Cerebellar cortex (tissue), 1 donor: ENCODE results near the gene TOP3B.
A peak's percentile ranks its signal among the peaks of the same experiment; 100 is the strongest.

Source experiments
- DNase-seq: peaks from one replicate; pipeline ENCODE4 v3.0.0-alpha.2; 2015; ENCODE audit warnings: low spot score

TOP3B gene

GRCh38 chr22:21962655-21962949 lies 20.0 kb downstream of the TOP3B start:
- no peak for DNase-seq

GRCh38 chr22:21961886-21962654 lies 20.5 kb downstream of the TOP3B start:
- no peak for DNase-seq

- DNase-seq = no peak
These were observed 21.3 kb downstream of the TOP3B start for GRCh38 chr22:21961127-21961867.

GRCh38 chr22:21960200-21961126 lies 22.1 kb downstream of the TOP3B start:
- no peak for DNase-seq

GRCh38 chr22:21959274-21960074 lies 23.1 kb downstream of the TOP3B start:
- no peak for DNase-seq

DNA sequence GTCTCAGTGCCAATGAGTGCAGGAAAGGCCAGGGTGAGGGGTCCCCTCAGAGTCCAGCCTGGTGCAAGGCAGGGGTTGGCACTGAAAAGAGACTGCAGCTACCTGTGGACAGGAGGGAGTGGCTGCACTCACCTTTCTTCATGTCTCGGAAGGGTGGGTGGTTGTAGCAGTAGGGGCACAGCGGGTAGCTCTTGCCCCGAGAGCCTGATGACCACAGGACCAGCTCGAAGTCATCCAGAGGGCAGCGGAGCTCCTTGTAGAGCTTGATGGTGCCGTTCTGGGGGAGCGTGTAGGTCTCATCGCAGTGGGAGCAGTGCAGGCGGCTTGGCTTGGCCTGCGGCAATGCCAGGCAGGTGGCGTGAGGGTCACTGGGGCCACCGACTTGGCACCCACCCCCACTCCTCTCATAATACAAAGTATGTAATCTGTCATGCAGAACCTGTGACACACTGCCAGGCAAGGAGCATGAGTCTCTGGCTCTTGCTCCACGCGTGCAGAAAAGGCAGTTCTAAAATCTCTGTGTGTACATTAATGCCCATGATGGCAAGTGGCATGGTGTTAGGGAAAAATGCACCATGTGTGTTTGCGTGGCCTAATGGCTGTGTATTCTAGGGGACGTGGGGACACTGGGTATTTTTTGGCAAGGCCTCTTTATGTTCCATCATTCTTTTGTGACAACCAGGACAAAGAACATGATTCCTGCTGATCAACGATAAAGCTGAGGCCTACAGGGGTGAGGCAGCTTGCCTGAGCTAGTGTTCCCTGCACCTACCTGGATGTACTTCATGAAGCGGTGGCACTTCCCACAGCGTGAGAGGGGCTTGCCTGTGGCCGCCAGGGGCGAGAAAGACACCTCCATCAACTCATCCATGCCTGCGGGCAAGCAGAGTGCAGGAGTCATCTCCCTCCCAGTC lies 24.0 kb downstream of the TOP3B start:
- DNase-seq = no peak

DNA sequence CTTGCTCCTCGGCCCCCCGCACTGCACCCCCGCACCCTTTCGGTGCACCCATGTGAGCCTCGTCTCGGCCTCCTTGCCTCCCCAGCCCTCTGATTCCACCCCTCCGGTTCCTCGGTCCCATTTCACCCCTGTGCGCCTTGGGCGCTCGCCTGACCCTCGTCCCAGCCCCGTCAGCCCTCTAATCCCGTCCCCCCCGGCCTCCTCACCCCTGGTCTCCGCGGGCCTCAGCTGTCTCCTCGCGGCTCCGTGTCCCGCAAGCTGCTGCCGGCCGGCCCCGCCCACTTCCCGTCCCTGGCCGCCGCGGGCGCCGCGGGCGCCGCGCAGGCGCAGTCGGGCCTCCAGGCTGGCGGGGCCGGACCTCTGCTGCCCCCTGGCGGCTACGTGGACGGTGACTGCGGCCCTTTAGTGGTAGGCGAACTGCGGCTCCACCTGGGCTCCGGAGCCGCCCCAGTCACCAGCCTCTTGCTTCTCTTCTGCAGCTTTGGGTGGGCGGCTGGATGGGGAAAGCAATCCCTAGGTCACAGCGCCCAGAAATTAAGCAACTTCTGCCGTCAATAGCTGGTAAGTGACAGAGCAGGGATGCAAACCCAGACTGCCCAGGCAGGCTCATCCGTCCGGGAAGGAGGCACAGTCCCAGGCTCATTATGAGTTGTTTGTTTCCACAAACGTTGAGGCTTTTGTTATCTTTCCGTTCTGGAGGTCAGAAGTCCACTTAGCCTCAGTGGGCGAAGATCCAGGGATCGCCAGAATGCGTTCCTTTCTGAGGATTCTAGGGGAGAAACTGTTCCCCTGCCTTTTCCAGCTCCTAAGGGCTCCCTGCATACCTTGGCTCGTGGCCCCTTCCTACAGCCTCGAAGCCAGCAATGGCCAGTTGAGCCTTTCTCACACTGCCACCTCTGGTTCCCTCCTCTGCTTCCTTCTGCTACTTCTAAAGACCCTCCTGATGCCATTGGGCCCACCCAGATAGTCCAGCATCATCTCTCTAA lies 29.7 kb downstream of the TOP3B start, which contains the start of gene PPM1F:
PPM1F (minus strand) TSS at position 263 of the 986 bp plus-strand sequence. CDS start 6,800 bp downstream, outside the sequence.
- DNase-seq = peak; percentile 72

- no peak for DNase-seq
These were observed 30.6 kb downstream of the TOP3B start for GRCh38 chr22:21951931-21952465.

DNA sequence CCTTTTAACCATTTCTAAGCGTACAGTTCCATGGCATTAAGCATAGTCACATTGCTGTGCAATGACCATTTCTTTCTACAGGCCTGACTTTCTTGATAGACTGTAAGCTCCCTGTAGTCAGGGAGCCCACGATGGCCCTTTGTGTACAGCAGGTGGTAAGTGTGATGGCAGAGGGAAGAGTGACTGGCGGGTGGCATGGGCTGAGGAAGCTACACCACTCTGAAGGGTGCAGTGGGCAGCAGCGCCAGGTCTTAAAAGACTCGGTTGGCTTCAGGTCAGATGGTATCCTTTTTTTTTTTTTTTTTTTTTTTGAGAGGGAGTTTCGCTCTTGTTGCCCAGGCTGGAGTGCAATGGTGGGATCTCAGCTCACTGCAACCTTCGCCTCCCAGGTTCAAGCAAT lies 31.5 kb downstream of the TOP3B start:
- DNase-seq = no peak

DNA sequence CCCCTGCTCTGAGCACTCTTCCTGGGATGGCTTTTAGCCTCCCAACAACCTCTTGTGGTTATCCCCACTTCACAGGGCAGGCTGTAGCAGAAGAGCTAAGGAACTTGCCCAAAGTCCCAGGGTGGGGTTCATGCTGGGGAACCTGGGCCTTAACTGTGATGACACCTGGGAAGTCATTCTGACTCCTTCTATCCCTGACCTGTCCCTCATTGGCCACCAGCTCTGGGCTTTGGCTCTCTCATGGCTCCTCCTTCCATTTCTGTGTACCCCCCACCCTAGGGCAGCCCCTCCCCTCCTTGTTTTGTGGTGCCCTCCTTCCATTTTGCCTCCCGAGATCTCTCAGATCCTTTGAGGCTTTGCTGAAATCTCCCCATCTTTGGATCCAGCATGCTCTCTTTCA lies 32.6 kb downstream of the TOP3B start:
- DNase-seq = no peak

DNA sequence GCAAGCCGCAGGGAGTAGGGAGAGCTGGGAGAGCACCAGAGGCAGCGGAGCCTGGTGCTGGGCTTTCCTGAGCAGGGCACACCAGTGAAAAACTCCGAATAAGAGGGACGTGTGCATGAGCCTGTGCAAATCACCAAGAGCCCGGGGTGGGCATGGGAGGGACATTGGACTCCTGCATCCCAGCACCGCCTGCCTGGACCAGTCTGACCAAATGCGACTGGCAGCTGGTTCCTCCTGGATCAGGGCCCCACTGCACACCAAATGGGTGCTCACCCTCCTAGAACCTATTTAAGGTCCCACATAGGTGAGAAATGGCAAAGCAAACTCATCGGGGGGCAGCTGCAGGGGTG lies 33.0 kb downstream of the TOP3B start:
- no peak for DNase-seq

DNA sequence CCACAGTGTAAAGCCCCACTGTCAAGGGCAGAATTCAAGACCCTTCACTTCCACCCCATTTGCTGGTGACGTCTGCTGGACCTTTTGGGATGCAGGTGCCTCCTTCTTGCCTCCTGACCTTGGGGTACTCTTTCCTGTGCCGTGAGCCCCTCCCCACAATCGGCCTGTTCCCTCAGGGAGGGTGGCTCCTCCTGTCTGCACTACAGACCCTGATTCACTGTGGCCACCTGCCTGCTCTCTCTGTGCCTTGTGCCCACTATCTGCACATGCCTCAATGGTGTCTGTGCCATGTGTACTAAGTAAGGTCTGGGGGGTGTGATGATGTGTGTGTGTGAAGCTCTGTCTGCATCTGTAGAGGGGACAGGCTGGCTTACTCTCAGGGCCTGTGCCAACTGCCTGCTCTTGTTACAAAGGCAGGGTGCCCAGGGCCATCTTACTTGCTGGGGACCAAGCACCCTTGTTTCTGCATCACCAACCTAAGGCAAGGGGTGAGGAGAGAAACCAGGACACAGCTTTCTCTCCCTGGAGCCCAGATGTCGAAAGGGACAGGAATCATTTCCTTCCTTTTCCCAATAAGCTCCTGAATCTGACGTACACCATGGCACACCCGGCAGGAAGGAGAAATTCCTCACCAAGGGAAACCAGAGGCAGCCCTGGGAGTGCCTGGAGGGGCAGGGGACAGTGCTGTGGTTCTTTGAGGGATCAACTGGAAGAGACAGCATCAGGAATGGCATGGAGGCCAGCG lies 33.6 kb downstream of the TOP3B start:
- DNase-seq = no peak

DNA sequence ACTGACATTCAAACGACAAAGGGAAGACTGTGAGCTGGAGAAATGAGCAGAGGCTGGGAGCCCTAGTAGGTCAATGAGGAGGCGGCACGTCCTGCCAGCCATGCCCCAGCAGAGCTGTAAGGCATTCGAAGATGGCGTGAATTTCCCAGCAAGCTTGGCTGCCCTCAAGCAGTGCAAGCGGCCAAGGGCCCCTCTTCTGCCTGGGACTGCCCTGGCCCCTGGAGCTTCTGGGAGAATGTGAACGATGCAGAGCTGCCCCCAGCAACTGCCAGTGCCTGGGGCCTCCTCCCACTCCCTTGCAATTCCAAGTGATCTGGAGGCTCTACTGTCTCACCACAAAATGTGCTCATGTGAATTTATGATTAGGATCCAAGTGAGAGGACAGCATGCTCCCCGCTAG lies 34.2 kb downstream of the TOP3B start:
- DNase-seq = no peak

DNA sequence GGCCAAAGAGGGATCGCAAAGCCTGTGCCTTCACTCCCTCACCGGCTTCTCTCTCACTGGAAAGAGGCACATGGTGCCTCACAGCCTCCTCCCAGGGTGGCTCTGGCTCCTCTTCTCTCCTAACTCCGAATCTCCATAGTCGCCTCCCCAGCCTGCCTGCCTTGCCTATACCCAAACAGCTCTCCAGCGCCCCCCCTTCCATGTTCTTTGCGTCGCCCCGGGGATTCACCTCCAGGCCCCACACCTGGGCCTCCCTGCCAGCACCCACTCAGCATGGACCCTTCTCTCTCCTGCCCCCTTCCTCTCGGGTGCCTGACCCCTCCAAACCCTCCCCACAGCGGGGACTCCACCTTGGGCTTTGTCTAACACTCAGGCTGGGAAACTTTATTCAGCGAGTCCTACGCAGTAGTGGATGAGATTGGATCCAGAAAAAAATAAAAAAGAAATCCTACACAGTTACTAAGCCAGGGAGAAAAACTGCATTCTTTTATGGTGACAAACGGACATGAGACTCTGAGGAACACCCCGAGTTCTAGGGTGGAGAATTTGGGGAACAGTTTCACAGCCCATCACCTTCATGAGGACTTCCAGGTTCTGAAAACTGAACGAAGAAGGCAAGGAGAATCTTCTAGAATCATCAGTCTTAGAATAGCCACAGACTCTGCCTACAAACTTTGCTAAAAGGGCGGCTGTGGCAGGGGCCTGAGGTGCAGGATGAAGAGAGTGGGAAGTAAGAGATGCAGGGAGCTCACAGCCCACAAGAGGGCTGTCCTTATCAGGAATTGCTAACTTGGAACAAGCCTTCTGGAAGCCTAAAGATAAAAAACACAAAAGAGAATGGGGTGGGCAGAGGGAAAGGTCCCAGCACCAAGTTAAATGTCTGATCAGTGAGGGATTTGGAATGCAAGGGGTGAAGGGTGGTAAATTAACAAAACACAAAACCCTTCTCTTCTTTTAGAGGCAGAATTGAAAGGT lies 35.3 kb downstream of the TOP3B start:
- peak; percentile 64 for DNase-seq

DNA sequence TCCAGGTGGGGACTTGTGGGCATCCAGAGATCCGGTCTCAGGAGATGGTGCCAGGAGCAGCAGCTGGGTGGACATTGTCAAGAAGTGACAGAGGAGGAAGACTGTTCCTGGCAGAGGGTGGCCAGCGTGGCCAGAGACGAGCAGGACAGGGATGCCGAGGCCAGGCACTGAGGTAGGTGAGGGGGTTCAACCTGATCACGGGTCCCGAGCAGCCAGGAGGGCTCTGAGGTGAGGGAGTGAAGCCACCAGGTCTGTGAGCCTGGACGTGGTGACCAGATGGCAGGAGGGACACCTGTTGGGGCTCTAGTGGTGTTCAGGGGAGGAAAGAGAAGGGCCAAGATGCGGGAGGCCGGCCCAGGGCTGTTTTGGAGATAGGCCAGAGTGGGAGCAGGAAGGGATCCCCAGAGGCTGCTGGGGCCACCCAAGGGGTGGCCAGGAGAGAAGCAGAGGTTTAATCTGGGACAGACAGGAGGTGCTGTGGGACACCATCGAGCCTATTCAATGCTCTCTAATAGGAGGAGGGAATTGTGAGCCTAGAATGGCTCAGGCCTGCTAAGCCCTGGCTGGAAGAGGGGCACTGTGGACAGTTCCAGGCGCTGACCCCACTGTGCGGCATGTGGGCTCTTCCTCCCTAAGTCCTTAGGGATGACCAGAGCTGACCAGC lies 36.2 kb downstream of the TOP3B start:
- DNase-seq = no peak

GRCh38 chr22:21945453-21946261 lies 36.9 kb downstream of the TOP3B start:
- peak; percentile 69 for DNase-seq
